NCI-H187 (cell line): ENCODE data around the gene SPTBN1.
A peak's percentile ranks its signal among the peaks of the same experiment; 100 is the strongest.

Experiments used
- DNase-seq, 2 experiments: peaks; one replicate each; lab custom pipeline; 2025; lab: John Stamatoyannopoulos, UW

The SPTBN1 gene

DNA sequence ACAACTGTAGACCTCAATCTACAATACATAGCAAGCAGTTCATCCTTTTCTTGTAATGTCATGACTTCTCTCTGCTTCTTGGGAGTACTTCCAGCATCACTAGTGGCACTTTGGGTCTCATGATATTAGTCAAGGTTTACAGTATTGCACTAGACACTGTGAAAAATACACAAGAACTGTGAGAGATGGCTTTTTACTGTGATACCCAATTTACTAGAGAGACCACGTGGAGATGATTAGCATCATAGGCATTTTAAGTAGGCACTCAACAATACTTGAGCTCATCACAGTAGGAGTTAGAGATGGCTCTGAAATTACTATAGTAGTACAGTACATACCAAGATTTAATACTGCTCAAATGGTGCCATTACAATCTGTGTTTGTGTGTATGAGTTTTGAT, 154.6 kb downstream of the SPTBN1 start:
- DNase-seq: no peak

GRCh38 chr2:54611830-54612545, 155.9 kb downstream of the SPTBN1 start:
- no peak for DNase-seq

GRCh38 chr2:54613386-54613785, 157.3 kb downstream of the SPTBN1 start:
- no peak for DNase-seq

- DNase-seq: no peak
Measured at GRCh38 chr2:54613794-54614257, 157.7 kb downstream of the SPTBN1 start.

GRCh38 chr2:54614819-54615218, 158.7 kb downstream of the SPTBN1 start:
- DNase-seq: no peak

DNA sequence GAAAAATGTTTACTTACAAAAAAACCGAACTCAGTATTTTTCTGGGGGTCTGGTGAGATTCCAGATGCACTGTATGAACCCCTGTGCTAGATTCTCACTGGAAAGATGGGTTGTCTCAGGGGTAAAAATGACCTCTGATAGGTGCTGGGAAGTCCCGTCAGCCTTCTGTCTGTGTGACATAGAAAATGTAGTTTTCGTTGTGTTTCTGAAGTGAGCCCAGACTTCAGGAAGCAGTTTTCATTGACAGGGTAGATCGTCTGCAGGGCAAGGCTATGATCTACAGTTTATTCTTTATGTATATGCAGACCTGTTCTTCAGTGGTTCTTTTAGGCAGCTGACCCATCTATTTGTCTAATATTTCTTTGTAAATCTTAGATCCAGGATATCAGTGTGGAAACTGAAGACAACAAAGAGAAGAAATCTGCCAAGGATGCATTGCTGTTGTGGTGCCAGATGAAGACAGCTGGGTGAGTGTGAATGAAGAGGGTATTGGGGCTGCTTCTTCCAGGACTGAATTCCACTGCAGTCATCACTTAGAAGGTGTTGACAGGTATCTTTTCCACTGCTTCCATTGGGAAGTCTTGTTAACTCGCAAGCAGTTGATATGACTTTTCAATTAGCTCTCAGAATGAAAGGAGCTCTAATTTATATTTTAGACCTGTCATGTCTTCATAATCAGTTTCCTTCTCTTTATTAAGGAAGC, 159.9 kb downstream of the SPTBN1 start:
- DNase-seq: no peak

GRCh38 chr2:54617409-54617808, 161.3 kb downstream of the SPTBN1 start:
- no peak for DNase-seq

GRCh38 chr2:54618646-54619565, 162.8 kb downstream of the SPTBN1 start:
- DNase-seq: no peak

GRCh38 chr2:54619660-54620231, 163.6 kb downstream of the SPTBN1 start:
- no peak for DNase-seq

DNA sequence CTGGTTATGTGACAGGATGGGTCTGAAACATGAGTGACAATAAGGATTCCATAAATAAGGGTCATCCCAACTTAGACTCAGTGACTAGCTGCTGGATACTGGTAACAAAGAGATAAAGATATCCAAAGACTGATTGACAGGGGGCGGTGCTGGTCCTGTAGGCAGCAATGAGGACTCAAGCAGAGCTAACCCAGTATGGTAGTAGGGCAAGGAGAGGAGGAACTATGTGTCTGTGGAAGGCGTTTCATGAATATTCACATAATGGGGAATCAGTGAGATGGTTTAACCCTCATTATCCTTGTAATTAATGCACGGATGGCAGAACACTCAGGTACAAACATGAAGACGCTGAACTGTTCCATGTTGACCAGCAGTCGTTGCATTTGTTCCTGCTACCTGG, 164.8 kb downstream of the SPTBN1 start:
- no peak for DNase-seq

DNA sequence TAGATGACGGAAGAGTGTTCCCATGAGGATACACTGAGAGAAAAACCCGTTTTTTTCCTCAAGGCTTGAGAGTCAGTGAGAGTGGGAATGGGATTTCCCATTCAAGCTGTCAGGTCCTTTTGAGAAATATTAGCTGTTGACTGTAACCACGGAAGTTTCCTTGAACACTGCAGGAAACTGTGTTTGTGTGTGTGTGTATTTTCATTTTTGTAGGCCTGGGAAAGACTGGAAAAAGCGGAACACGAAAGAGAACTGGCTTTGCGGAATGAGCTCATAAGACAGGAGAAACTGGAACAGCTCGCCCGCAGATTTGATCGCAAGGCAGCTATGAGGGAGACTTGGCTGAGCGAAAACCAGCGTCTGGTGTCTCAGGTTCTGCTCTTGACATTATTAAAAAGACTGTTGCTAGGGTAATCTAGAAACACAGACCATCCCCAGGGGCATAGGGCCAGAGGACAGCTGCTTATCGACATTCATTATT, 168.5 kb downstream of the SPTBN1 start:
- no peak for DNase-seq

GRCh38 chr2:54626131-54626530, 170.0 kb downstream of the SPTBN1 start:
- DNase-seq: no peak

DNA sequence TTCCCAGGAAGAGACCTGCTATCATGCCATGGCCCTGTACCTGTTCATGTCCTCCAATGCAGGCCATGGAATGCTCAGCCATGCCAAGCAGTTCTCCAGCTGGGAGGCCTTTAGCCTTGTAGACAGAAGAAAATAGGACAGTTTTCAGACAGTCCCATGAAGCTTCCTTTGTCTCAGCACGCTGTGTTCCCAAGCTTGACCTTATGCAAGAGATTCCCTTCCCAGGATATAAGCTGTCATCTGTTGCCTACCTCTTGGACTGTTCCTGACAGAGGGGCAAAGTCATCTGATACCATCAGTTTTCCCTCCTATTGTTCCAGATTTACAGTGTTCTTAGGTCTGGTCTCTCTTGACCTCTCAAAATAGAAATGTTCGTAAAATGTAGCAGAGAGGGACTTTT, 170.8 kb downstream of the SPTBN1 start:
- DNase-seq: no peak

GRCh38 chr2:54627973-54628372, 171.8 kb downstream of the SPTBN1 start:
- no peak for DNase-seq

GRCh38 chr2:54628418-54628817, 172.3 kb downstream of the SPTBN1 start:
- DNase-seq: peak; percentile 20 to 64

GRCh38 chr2:54628957-54629356, 172.8 kb downstream of the SPTBN1 start:
- no peak for DNase-seq

DNA sequence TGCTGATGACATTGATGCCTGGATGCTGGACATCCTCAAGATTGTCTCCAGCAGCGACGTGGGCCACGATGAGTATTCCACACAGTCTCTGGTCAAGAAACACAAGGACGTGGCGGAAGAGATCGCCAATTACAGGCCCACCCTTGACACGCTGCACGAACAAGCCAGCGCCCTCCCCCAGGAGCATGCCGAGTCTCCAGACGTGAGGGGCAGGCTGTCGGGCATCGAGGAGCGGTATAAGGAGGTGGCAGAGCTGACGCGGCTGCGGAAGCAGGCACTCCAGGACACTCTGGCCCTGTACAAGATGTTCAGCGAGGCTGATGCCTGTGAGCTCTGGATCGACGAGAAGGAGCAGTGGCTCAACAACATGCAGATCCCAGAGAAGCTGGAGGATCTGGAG, 173.3 kb downstream of the SPTBN1 start:
- DNase-seq: no peak

GRCh38 chr2:54629914-54630857, 174.1 kb downstream of the SPTBN1 start:
- DNase-seq: no peak

GRCh38 chr2:54630858-54631497, 174.9 kb downstream of the SPTBN1 start:
- DNase-seq: no peak

GRCh38 chr2:54631755-54632154, 175.6 kb downstream of the SPTBN1 start:
- DNase-seq: no peak
